WTC11 (cell line): ENCODE measurements around the gene ULK4. TPM values are rescaled to one million over a fixed set of nuclear protein-coding genes. Genes with fewer than 3 reads are reported as not detected.
"Not testable (repeated sequence)": the region's sequence is repeated elsewhere in the genome, so short reads cannot be mapped to it uniquely, and the experiment has no call there.

Experiments
- ATAC-seq: fragments of 200-7000 bp; cut with Tn5 transposase; 2 replicates; pipeline ENCODE4 v1.10.0; 2021; ENCODE audit warnings: mild to moderate bottlenecking, moderate library complexity
- CTCF ChIA-PET: fragments of 300-600 bp; sonication (Branson Sonifier 250); formaldehyde crosslinking; loops from one replicate; lab custom pipeline; 2021; ENCODE audit warnings: antibody characterized with exemption; lab: Charles Lee
- POLR2A ChIA-PET: fragments of 350-600 bp; sonication (Branson Sonifier 250); formaldehyde crosslinking; loops from one replicate; lab custom pipeline; 2021; ENCODE audit warnings: antibody characterized with exemption; lab: Charles Lee
- DNase-seq: peaks from one replicate; pipeline ENCODE4 v3.0.0; 2021; ENCODE audit warnings: low spot score
- H3K27ac Mint-ChIP-seq: 2 replicates; pipeline ENCODE4 v1.8.0; 2021; ENCODE audit warnings: mixed read lengths
- H3K27me3 Mint-ChIP-seq: 2 replicates; pipeline ENCODE4 v1.8.0; 2021; ENCODE audit warnings: low read depth, mild to moderate bottlenecking, moderate library complexity, mixed read lengths
- H3K36me3 Mint-ChIP-seq: 2 replicates; pipeline ENCODE4 v1.8.0; 2021; ENCODE audit warnings: mixed read lengths
- H3K4me1 Mint-ChIP-seq: 2 replicates; pipeline ENCODE4 v1.8.0; 2022; ENCODE audit warnings: mixed read lengths
- H3K4me3 Mint-ChIP-seq: 2 replicates; pipeline ENCODE4 v1.8.0; 2021; ENCODE audit warnings: mild to moderate bottlenecking, moderate library complexity, mixed read lengths
- H3K9me3 Mint-ChIP-seq: 2 replicates; pipeline ENCODE4 v1.8.0; 2021; ENCODE audit warnings: mixed read lengths
- AFF4 ChIP-seq: sonication (generic); formaldehyde crosslinking; IDR thresholded peaks from 2 replicates; pipeline ENCODE4 v1.8.1; 2023; ENCODE audit warnings: mild to moderate bottlenecking, missing genetic modification reagents, borderline replicate concordance
- CBFB ChIP-seq: sonication (generic); formaldehyde crosslinking; IDR thresholded peaks from 2 replicates; pipeline ENCODE4 v1.8.1; 2022; ENCODE audit warnings: mild to moderate bottlenecking, low read depth, missing genetic modification reagents
- CREB1 ChIP-seq: sonication (generic); formaldehyde crosslinking; IDR thresholded peaks from 2 replicates; pipeline ENCODE4 v1.8.0; 2023; ENCODE audit warnings: mild to moderate bottlenecking, missing genetic modification reagents
- E2F1 ChIP-seq: sonication (generic); formaldehyde crosslinking; IDR thresholded peaks from 2 replicates; pipeline ENCODE4 v1.8.0; 2022; ENCODE audit warnings: mild to moderate bottlenecking, missing genetic modification reagents
- E2F4 ChIP-seq: sonication (generic); formaldehyde crosslinking; IDR thresholded peaks from 2 replicates; pipeline ENCODE4 v1.8.1; 2022; ENCODE audit warnings: low read depth, mild to moderate bottlenecking, moderate library complexity, missing genetic modification reagents, borderline replicate concordance
- ESRRA ChIP-seq: sonication (generic); formaldehyde crosslinking; IDR thresholded peaks from 2 replicates; pipeline ENCODE4 v1.8.1; 2022; ENCODE audit warnings: mild to moderate bottlenecking, missing genetic modification reagents, borderline replicate concordance
- ETV6 ChIP-seq: sonication (generic); formaldehyde crosslinking; IDR thresholded peaks from 2 replicates; pipeline ENCODE4 v1.8.1; 2022; ENCODE audit warnings: mild to moderate bottlenecking, missing genetic modification reagents
- FOXJ3 ChIP-seq: sonication (generic); formaldehyde crosslinking; IDR thresholded peaks from 2 replicates; pipeline ENCODE4 v1.9.0; 2021; ENCODE audit warnings: missing genetic modification reagents, mild to moderate bottlenecking, borderline replicate concordance
- FOXK1 ChIP-seq: sonication (generic); formaldehyde crosslinking; IDR thresholded peaks from 2 replicates; pipeline ENCODE4 v1.8.0; 2022; ENCODE audit warnings: mild to moderate bottlenecking, moderate library complexity, missing genetic modification reagents
- ZMAT4 ChIP-seq: fragments of 250-450 bp; sonication (Bioruptor Pico); IDR thresholded peaks from 2 replicates; pipeline ENCODE4 v1.9.0; 2021; ENCODE audit warnings: mild to moderate bottlenecking
- ZNF138 ChIP-seq: sonication (generic); formaldehyde crosslinking; conservative IDR thresholded peaks from 2 replicates; pipeline ENCODE4 v1.8.1; 2022; ENCODE audit warnings: mild to moderate bottlenecking, moderate library complexity, missing genetic modification reagents
- ZNF219 ChIP-seq: sonication (generic); formaldehyde crosslinking; IDR thresholded peaks from 2 replicates; pipeline ENCODE4 v1.8.0; 2023; ENCODE audit warnings: missing genetic modification reagents, mild to moderate bottlenecking, borderline replicate concordance
- ZNF671 ChIP-seq: fragments of 250-450 bp; sonication (Bioruptor Pico); IDR thresholded peaks from 2 replicates; pipeline ENCODE4 v1.8.0; 2021; ENCODE audit warnings: mild to moderate bottlenecking
- total RNA-seq: library from RNA; stranded (reverse); gene quantifications from 3 replicates; pipeline ENCODE4 v1.2.3, GENCODE V29; 2021

Gene ULK4
- total RNA-seq, 1 experiment from 2014 or later = 9.2 TPM

GRCh38 chr3:41985018-41985417, 23.1 kb upstream of the ULK4 start:
- no peak overlapping the region for H3K4me3 Mint-ChIP-seq
- POLR2A ChIA-PET = no interaction called here
- no peaks in the 10 kb centered on the region for H3K4me1 Mint-ChIP-seq
- peaks cover 14% of the 10 kb centered on the region for H3K9me3 Mint-ChIP-seq
- ATAC-seq = no peak
- DNase-seq = no peak
- peaks cover 7% of the 10 kb centered on the region; the same call in 1 of the 2 replicates for H3K36me3 Mint-ChIP-seq
- H3K27ac Mint-ChIP-seq = no peak overlapping the region
- no peaks in the 10 kb centered on the region; the same call in 1 of the 2 replicates for H3K27me3 Mint-ChIP-seq
- CTCF ChIA-PET = no interaction called here
- TF ChIP-seq ZMAT4 = no peak

- not testable (repeated sequence) for H3K27ac Mint-ChIP-seq
These were observed 21.2 kb upstream of the ULK4 start for GRCh38 chr3:41983091-41983490.

GRCh38 chr3:41977401-41977800, 15.5 kb upstream of the ULK4 start:
- H3K4me1 Mint-ChIP-seq, H3K27me3 Mint-ChIP-seq, CTCF ChIA-PET, ATAC-seq, DNase-seq, H3K4me3 Mint-ChIP-seq, H3K9me3 Mint-ChIP-seq, H3K27ac Mint-ChIP-seq, POLR2A ChIA-PET, H3K36me3 Mint-ChIP-seq: not testable (repeated sequence)

More at GRCh38 chr3:41983091-41983490, 21.2 kb upstream of the ULK4 start:
- H3K27me3 Mint-ChIP-seq, H3K36me3 Mint-ChIP-seq, H3K4me1 Mint-ChIP-seq, POLR2A ChIA-PET, CTCF ChIA-PET, DNase-seq, ATAC-seq, H3K4me3 Mint-ChIP-seq: not testable (repeated sequence)
- H3K9me3 Mint-ChIP-seq = peaks cover 14% of the 10 kb centered on the region

GRCh38 chr3:41975416-41976103, 13.7 kb upstream of the ULK4 start:
- ATAC-seq (no peak), DNase-seq (no peak)
- H3K4me3 Mint-ChIP-seq = no peak overlapping the region
- no peaks in the 10 kb centered on the region for H3K36me3 Mint-ChIP-seq
- no peaks in the 10 kb centered on the region for H3K27me3 Mint-ChIP-seq
- TF ChIP-seq ZNF138 (CRISPR knock-in tag) (no peak), FOXK1 (CRISPR knock-in tag) (no peak), AFF4 (CRISPR knock-in tag) (no peak), FOXJ3 (CRISPR knock-in tag) (no peak), CBFB (CRISPR knock-in tag) (no peak), E2F4 (no peak), ESRRA (no peak), E2F1 (CRISPR knock-in tag) (no peak), CREB1 (CRISPR knock-in tag) (no peak), ZNF219 (CRISPR knock-in tag) (no peak), ZNF671 (CRISPR knock-in tag) (no peak), ETV6 (CRISPR knock-in tag) (no peak)
- TF ChIP-seq, all 79 proteins: peak for 0
- POLR2A ChIA-PET = no interaction called here
- Mint-ChIP-seq H3K9me3 (no peaks in the 10 kb centered on the region), H3K27ac (no peak overlapping the region), H3K4me1 (no peaks in the 10 kb centered on the region)
- CTCF ChIA-PET = interaction anchor here (1.0 to 1.1 kb wide), 2 partner anchors 22 to 124 kb away, joined by 3 to 4 read pairs; no protein-coding TSS in a partner anchor
